ENCODE data around the gene PTPRJ. TPM values are rescaled to one million over a fixed set of nuclear protein-coding genes. Genes with fewer than 3 reads are reported as not detected.
A peak's percentile ranks its signal among the peaks of the same experiment; 100 is the strongest.
"Not testable (repeated sequence)": the region's sequence is repeated elsewhere in the genome, so short reads cannot be mapped to it uniquely, and the experiment has no call there.

PTPRJ gene
- total and polyA plus RNA-seq, 2 experiments from 2014 or later, result 8.9 to 12.4 TPM

DNA sequence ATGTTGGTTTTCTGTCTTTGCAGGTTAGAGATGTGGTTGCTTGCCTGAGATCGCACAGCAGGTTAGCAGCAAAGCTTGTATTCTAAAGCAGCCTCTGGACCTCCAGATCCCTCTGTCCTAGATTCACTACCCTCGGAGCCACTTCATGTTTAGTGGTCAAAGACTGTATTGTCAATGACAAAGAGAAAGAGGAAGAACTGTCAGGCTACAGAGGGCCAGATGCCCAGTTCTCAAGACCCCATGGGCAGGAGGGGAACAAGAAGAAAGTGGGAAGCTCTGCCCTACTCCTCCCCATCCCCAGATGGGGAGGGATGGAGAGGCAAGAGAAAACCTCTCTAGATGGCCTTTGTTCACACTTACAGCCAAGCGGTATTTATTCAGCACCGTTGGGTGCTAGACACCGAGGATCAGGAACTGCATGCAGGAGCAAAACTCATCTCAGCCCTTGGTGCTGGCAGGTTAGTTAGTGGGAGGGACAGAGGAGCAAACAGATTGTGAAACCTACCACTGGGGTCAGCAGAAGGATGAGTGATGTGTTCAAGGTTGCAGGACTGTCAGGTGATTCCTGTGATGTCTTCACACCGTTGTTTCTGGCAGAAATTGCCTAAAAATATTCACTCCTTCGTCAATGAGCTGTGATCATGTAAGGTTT, 38.3 kb upstream of the PTPRJ start:
- Histone ChIP-seq H3K27ac (no peak overlapping the region), H3K4me3 (no peak overlapping the region), H3K27me3 (no peaks in the 10 kb centered on the region), H3K4me1 (ENCODE audit: low read depth) (no peaks in the 10 kb centered on the region), H3K9me3 (ENCODE audit: low read depth) (no peaks in the 10 kb centered on the region), H3K36me3 (no peaks in the 10 kb centered on the region)
- no peak for DNase-seq (ENCODE audit: low read depth in 1 of 2, low spot score in 1 of 2)
- TF ChIP-seq, protein P1, sequence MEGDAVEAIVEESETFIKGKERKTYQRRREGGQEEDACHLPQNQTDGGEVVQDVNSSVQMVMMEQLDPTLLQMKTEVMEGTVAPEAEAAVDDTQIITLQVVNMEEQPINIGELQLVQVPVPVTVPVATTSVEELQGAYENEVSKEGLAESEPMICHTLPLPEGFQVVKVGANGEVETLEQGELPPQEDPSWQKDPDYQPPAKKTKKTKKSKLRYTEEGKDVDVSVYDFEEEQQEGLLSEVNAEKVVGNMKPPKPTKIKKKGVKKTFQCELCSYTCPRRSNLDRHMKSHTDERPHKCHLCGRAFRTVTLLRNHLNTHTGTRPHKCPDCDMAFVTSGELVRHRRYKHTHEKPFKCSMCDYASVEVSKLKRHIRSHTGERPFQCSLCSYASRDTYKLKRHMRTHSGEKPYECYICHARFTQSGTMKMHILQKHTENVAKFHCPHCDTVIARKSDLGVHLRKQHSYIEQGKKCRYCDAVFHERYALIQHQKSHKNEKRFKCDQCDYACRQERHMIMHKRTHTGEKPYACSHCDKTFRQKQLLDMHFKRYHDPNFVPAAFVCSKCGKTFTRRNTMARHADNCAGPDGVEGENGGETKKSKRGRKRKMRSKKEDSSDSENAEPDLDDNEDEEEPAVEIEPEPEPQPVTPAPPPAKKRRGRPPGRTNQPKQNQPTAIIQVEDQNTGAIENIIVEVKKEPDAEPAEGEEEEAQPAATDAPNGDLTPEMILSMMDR (IDR thresholded peaks at IDR 0.05; ENCODE audit: low read depth, low read length), result no peak

DNA sequence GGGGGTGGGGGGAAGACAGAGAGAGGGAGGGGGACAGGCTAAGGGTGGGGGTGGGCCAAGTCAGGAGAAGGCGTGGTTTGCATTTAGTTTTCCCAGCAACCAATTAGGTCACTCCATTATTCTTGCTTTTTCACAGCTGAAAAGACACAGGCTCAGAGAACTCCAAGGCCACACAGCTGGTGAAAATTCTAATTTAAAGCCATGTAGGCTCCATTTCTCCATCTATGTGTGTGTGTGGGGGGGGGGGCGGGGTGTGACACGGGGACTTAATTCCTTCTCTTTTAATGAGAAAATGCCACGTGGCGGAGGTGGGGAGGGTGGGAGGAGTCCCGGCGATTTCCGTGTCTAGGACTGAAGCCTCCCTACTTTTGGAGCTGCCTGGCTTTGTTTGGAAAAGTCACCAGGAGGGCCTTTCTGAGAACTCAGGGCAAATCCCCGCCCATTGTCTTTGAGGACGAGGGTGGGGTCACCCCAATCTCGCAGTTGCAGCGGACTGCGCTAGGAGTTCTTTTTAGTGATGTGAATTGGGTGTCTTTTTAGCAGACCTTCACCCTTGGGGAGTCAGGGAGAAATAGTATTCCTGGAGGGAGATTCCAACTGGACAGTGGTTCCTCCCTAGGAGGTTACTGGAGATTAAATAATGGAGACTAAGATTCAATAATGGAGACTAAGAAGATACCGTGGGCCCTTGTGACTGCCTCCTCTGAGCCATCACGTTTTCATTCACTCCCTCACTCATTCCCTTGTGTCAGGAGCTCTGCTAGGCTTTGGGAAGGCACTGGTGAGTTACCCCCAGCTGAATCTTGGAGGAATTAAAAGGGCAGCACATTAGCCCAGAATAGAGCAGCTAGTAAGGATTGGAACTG, 36.4 kb upstream of the PTPRJ start:
- Histone ChIP-seq H3K27ac (no peak overlapping the region), H3K4me3 (no peak overlapping the region), H3K27me3 (no peaks in the 10 kb centered on the region), H3K9me3 (ENCODE audit: low read depth) (no peaks in the 10 kb centered on the region), H3K4me1 (ENCODE audit: low read depth) (no peaks in the 10 kb centered on the region), H3K36me3 (no peaks in the 10 kb centered on the region)
- no peak for DNase-seq (ENCODE audit: low read depth in 1 of 2, low spot score in 1 of 2)
- TF ChIP-seq, protein P1 (IDR thresholded peaks at IDR 0.05; ENCODE audit: low read depth, low read length), result no peak

DNA sequence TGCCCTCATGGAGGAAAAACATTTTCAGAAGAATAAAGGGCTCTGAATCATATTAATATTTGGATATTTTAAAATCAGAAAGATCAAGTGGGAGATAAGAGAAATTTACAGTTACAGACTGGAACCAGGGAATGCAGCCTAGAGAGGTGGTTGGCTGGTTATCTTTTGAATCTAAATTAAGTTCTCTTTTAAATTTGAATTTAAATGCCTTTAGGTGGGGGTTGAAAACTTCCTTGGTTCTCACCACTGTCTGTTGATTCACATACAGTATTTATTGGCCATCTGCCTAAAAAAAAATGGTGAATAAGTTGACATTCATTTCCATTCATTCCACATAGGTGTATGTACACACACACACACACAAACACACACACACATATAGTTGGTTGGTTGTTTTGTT, 35.7 kb upstream of the PTPRJ start:
- no peak overlapping the region for H3K4me3 ChIP-seq

DNA sequence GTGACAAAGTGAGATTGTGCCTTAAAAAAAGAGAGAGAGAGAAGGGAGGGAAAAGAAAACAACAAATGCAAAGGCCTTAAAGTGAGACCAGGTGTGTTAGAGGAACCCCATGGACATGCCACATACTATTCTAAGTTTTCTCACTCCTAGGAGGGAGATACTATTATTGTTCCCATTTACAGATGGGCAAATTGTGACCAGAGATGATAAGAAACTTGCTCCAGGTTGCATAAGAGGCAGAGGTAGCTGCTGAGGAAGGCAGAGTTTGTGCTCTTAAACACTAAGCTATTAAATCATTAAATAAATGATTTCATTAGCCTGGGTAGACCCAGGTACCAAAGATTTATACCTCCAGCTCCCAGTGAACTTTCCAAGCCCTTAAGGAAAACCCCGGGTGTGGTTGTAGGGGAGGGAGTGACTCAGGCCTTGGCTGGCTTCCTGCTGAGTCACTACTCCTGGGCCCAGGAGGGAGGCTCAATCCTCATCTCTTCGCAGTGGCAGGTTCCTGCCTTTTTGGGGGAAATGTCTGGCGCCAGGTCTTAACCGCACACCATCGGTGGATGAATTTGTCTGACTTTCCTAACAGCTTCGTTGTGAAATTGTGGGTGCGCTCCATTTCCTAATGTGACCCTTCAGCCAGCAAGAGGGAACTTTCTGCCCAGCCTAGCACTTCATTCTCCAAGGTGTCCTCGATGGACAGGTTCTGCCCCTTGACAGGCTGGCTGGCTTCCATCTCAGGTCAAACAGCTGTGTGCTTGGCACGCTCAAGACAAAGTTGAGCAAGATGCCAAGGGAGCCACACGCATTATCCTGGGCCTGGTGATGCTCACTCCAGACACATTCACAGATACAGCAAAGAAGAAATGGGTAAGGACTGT, 33.4 kb upstream of the PTPRJ start:
- TF ChIP-seq, protein P1 (IDR thresholded peaks at IDR 0.05; ENCODE audit: low read depth, low read length), result no peak
- H3K4me3 ChIP-seq, result no peak overlapping the region
- no peaks in the 10 kb centered on the region for H3K9me3 ChIP-seq (ENCODE audit: low read depth)
- DNase-seq (ENCODE audit: low read depth in 1 of 2, low spot score in 1 of 2), result peak in 1 of 2 donors; percentile 97
- H3K27ac ChIP-seq, result no peak overlapping the region
- no peaks in the 10 kb centered on the region for H3K27me3 ChIP-seq
- no peaks in the 10 kb centered on the region for H3K36me3 ChIP-seq
- H3K4me1 ChIP-seq (ENCODE audit: low read depth), result no peaks in the 10 kb centered on the region

More for the DNA sequence above, 35.7 kb upstream of the PTPRJ start:
- TF ChIP-seq, protein P1 (IDR thresholded peaks at IDR 0.05; ENCODE audit: low read depth, low read length), result no peak
- H3K9me3 ChIP-seq (ENCODE audit: low read depth), result no peaks in the 10 kb centered on the region
- H3K27ac ChIP-seq, result no peak overlapping the region
- H3K27me3 ChIP-seq, result no peaks in the 10 kb centered on the region
- H3K36me3 ChIP-seq, result no peaks in the 10 kb centered on the region
- no peak for DNase-seq (ENCODE audit: low read depth in 1 of 2, low spot score in 1 of 2)
- H3K4me1 ChIP-seq (ENCODE audit: low read depth), result no peaks in the 10 kb centered on the region

DNA sequence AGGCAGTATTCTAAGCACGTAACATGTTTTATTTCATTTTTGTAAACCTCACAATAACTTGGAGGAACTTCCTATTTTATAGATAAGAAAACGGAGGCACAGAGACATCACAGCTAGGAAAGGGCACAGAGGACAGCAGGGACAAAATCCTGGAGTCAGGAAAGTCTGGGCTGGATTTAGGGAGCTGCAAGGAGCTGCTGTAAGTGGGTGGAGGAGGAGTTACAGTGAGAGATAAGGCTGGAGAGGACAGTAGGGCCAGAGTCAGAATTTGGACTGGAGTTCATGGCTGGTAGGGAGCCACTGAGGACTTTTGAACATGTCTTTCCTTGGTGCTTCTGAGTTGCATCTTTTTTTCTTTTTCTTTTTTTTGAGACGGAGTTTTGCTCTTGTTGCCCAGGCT, 32.2 kb upstream of the PTPRJ start:
- Histone ChIP-seq H3K36me3 (no peaks in the 10 kb centered on the region), H3K9me3 (ENCODE audit: low read depth) (no peaks in the 10 kb centered on the region), H3K27me3 (no peaks in the 10 kb centered on the region), H3K4me3 (no peak overlapping the region), H3K4me1 (ENCODE audit: low read depth) (no peaks in the 10 kb centered on the region), H3K27ac (no peak overlapping the region)
- TF ChIP-seq, protein P1 (IDR thresholded peaks at IDR 0.05; ENCODE audit: low read depth, low read length), result no peak
- DNase-seq (ENCODE audit: low read depth in 1 of 2, low spot score in 1 of 2), result peak; percentile 25 to 62

DNA sequence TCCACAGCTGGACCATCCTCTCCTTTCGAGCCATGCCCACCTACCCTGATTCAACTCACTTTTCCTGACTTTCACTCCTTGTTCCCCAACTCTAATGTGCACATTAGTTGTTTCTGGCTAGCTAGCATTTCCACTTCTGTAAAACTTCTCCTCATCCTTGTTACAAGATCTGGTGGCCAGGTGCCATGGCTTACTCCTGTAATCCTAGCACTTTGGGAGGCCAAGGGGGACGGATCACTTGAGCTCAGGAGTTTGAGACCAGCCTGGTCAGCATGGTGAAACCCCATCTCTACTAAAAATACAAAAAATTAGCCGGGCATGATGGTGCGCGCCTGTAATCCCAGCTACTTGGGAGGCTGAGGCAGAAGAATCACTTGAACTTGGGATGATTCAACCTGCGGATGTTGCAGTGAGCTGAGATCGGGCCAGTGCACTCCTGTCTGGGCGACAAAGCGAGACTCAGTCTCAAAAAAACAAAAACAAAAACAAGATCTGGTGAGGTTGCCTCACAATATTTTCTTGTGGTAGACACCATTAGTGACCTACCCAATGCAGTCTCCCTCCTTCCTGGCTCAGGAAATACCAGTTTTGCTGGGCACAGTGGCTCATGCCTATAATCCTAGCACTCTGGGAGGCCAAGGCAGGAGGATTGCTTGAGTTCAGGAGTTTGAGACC, 31.2 kb upstream of the PTPRJ start:
- not testable (repeated sequence) for DNase-seq (ENCODE audit: low read depth in 1 of 2, low spot score in 1 of 2); H3K4me3 ChIP-seq; H3K36me3 ChIP-seq; H3K4me1 ChIP-seq (ENCODE audit: low read depth); H3K9me3 ChIP-seq (ENCODE audit: low read depth); H3K27ac ChIP-seq; H3K27me3 ChIP-seq

Data from cardiac muscle cell (in vitro differentiated cells and primary cell).